Measurements from ENCODE around the gene PRSS21.
A peak's percentile ranks its signal among the peaks of the same experiment; 100 is the strongest.

DNA sequence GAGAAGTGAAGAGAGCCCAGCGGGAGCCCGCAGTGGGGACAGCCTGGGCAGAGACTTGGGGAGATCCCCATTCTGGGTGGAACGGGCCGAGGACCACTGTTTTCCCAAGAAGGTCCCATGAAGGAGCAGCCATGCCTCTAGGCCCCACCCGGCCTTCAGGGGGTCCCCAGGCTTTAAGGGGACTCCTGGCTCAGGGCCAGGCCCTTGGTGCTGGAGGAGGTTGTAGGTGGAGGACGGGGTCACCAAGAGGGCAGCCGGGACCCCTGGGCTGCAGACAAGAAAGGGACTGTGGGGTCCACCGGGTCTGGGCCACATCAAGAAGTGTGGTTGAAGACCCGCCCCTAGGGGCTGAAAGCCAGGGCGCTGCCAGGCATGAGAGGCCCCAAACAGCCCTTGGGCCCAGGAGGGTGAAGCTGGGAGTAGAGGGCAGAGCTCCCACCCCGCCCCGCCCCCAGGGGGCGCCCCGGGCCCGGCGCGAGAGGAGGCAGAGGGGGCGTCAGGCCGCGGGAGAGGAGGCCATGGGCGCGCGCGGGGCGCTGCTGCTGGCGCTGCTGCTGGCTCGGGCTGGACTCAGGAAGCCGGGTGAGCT lies at the start of gene PRSS21:
- TF ChIP-seq TAF1 (IDR thresholded peaks at IDR 0.05; ENCODE audit: borderline replicate concordance, low read depth, low read length) = no peak
- TF ChIP-seq IRF4 (IDR thresholded peaks at IDR 0.05; ENCODE audit: low read depth, low read length) = no peak
- TF ChIP-seq, protein P1, sequence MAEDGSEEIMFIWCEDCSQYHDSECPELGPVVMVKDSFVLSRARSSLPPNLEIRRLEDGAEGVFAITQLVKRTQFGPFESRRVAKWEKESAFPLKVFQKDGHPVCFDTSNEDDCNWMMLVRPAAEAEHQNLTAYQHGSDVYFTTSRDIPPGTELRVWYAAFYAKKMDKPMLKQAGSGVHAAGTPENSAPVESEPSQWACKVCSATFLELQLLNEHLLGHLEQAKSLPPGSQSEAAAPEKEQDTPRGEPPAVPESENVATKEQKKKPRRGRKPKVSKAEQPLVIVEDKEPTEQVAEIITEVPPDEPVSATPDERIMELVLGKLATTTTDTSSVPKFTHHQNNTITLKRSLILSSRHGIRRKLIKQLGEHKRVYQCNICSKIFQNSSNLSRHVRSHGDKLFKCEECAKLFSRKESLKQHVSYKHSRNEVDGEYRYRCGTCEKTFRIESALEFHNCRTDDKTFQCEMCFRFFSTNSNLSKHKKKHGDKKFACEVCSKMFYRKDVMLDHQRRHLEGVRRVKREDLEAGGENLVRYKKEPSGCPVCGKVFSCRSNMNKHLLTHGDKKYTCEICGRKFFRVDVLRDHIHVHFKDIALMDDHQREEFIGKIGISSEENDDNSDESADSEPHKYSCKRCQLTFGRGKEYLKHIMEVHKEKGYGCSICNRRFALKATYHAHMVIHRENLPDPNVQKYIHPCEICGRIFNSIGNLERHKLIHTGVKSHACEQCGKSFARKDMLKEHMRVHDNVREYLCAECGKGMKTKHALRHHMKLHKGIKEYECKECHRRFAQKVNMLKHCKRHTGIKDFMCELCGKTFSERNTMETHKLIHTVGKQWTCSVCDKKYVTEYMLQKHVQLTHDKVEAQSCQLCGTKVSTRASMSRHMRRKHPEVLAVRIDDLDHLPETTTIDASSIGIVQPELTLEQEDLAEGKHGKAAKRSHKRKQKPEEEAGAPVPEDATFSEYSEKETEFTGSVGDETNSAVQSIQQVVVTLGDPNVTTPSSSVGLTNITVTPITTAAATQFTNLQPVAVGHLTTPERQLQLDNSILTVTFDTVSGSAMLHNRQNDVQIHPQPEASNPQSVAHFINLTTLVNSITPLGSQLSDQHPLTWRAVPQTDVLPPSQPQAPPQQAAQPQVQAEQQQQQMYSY (CRISPR knock-in tag; IDR thresholded peaks at IDR 0.05) = no peak
- TF ChIP-seq SREBF2 (IDR thresholded peaks at IDR 0.05; ENCODE audit: low read length) = no peak
- no peak; the same call in 1 of the 2 replicates for TF ChIP-seq POLR2A (IDR thresholded peaks at IDR 0.05; ENCODE audit: low read depth, low read length)
- TF ChIP-seq EZH2 (IDR thresholded peaks at IDR 0.05; ENCODE audit: borderline replicate concordance, control insufficient read depth, low read depth, low read length) = no peak
- TF ChIP-seq, protein P2, sequence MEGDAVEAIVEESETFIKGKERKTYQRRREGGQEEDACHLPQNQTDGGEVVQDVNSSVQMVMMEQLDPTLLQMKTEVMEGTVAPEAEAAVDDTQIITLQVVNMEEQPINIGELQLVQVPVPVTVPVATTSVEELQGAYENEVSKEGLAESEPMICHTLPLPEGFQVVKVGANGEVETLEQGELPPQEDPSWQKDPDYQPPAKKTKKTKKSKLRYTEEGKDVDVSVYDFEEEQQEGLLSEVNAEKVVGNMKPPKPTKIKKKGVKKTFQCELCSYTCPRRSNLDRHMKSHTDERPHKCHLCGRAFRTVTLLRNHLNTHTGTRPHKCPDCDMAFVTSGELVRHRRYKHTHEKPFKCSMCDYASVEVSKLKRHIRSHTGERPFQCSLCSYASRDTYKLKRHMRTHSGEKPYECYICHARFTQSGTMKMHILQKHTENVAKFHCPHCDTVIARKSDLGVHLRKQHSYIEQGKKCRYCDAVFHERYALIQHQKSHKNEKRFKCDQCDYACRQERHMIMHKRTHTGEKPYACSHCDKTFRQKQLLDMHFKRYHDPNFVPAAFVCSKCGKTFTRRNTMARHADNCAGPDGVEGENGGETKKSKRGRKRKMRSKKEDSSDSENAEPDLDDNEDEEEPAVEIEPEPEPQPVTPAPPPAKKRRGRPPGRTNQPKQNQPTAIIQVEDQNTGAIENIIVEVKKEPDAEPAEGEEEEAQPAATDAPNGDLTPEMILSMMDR (IDR thresholded peaks at IDR 0.05 in 2 of 3, conservative IDR thresholded peaks at IDR 0.05 in 1 of 3; ENCODE audit: control insufficient read depth in 2 of 3, extremely low read depth in 1 of 3, insufficient read depth in 1 of 3, low read depth in 3 of 3, low read length in 3 of 3) = peak in 2 of 3 experiments; percentile 25 to 39; a peak in 4 of 6 replicates
- 0 out of 2 replicates have a peak, but pooled peaks have one; percentile 44 for TF ChIP-seq YY1 (IDR thresholded peaks at IDR 0.05; ENCODE audit: low read depth, low read length)
- TF ChIP-seq MXI1 (IDR thresholded peaks at IDR 0.05; ENCODE audit: low read depth, low read length) = no peak
- no peak for TF ChIP-seq FOXK2 (IDR thresholded peaks at IDR 0.05)

Measured in GM12878 (cell line).